ENCODE measurements around the gene FBXO2. TPM values are rescaled to one million over a fixed set of nuclear protein-coding genes. Genes with fewer than 3 reads are reported as not detected.
A peak's percentile ranks its signal among the peaks of the same experiment; 100 is the strongest.

Gene FBXO2
- total and polyA plus RNA-seq, 9 of the 15 experiments (the other 6 are each of a cell fraction or from before 2014, with no cell fraction given) = 0.04 to 1.9 (median 0.27) TPM

- TF ChIP-seq MYNN (IDR thresholded peaks at IDR 0.05) (no peak), MYNN (CRISPR knock-in tag; IDR thresholded peaks at IDR 0.05) (no peak), ZNF668 (CRISPR knock-in tag; IDR thresholded peaks at IDR 0.05) (no peak), SMC3 (conservative IDR thresholded peaks at IDR 0.05; ENCODE audit: insufficient read depth, low read depth, low read length) (0 out of 2 replicates have a peak, but pooled peaks have one; percentile 19), E2F6 (IDR thresholded peaks at IDR 0.05; ENCODE audit: borderline replicate concordance in 1 of 2, extremely low read depth in 1 of 2, insufficient read depth in 1 of 2, insufficient read length in 1 of 2, low read depth in 1 of 2, low read length in 1 of 2, poor library complexity in 1 of 2, severe bottlenecking in 1 of 2) (peak in 1 of 2 experiments; percentile 15), RNF219 (CRISPR knock-in tag; IDR thresholded peaks at IDR 0.05) (no peak), THAP12 (CRISPR knock-in tag; IDR thresholded peaks at IDR 0.05) (0 out of 2 replicates have a peak, but pooled peaks have one; percentile 38), VEZF1 (CRISPR knock-in tag; IDR thresholded peaks at IDR 0.05) (peak; percentile 43), ZNF232 (CRISPR knock-in tag; IDR thresholded peaks at IDR 0.05) (no peak), MTA3 (IDR thresholded peaks at IDR 0.05; ENCODE audit: borderline replicate concordance) (0 out of 2 replicates have a peak, but pooled peaks have one; percentile 39), SNRNP70 (optimal IDR thresholded peaks at IDR 0.05; ENCODE audit: low read depth, low read length) (no peak), MXI1 (IDR thresholded peaks at IDR 0.05; ENCODE audit: low read depth, low read length) (no peak), GTF2B (IDR thresholded peaks at IDR 0.05; ENCODE audit: extremely low read depth, insufficient read length) (no peak), ZBTB1 (CRISPR knock-in tag; IDR thresholded peaks at IDR 0.05; ENCODE audit: borderline replicate concordance, low read depth) (no peak), ZBTB7A (IDR thresholded peaks at IDR 0.05; ENCODE audit: borderline replicate concordance, control insufficient read depth, low read depth, low read length) (peak; percentile 52; the same call in 1 of the 2 replicates), CTCF (IDR thresholded peaks at IDR 0.05 in 2 of 3, conservative IDR thresholded peaks at IDR 0.05 in 1 of 3; ENCODE audit: insufficient read depth in 2 of 3, low read depth in 1 of 3, low read length in 3 of 3) (peak; percentile 20 to 42 (median 41); a peak in 3 of 6 replicates)
These were observed 5.5 kb downstream of the FBXO2 start (continued) for GRCh38 chr1:11648732-11649158.

Data from K562 (cell line).